Ishikawa (cell line): Measurements from ENCODE around the gene SERPINE3.

Experiments used
- CEBPB ChIP-seq: IDR thresholded peaks from 2 replicates; pipeline ENCODE4 v1.6.1; 2012
- CREB1 ChIP-seq: IDR thresholded peaks from 2 replicates; pipeline ENCODE4 v1.6.1; 2012; ENCODE audit warnings: low read depth
- EGR1 ChIP-seq: IDR thresholded peaks from 2 replicates; pipeline ENCODE4 v1.6.1; 2012
- EP300 ChIP-seq: IDR thresholded peaks from 2 replicates; pipeline ENCODE4 v1.6.1; 2012; ENCODE audit warnings: borderline replicate concordance
- FOXM1 ChIP-seq: IDR thresholded peaks from 2 replicates; pipeline ENCODE4 v1.6.1; 2012; ENCODE audit warnings: low read depth, borderline replicate concordance
- NFIC ChIP-seq: IDR thresholded peaks from 2 replicates; pipeline ENCODE4 v1.6.1; 2012
- RAD21 ChIP-seq: IDR thresholded peaks from 2 replicates; pipeline ENCODE4 v1.6.1; 2012; ENCODE audit warnings: low read depth
- TAF1 ChIP-seq: IDR thresholded peaks from 2 replicates; pipeline ENCODE4 v1.6.1; 2012; ENCODE audit warnings: low read depth, mild to moderate bottlenecking
- TCF12 ChIP-seq: IDR thresholded peaks from 2 replicates; pipeline ENCODE4 v1.6.1; 2012; ENCODE audit warnings: low read depth
- TEAD4 ChIP-seq: IDR thresholded peaks from 2 replicates; pipeline ENCODE4 v1.6.1; 2012
- USF1 ChIP-seq: IDR thresholded peaks from 2 replicates; pipeline ENCODE4 v1.6.1; 2012
- YY1 ChIP-seq: IDR thresholded peaks from 2 replicates; pipeline ENCODE4 v1.6.1; 2012; ENCODE audit warnings: low read depth
- ZBTB7A ChIP-seq: IDR thresholded peaks from 2 replicates; pipeline ENCODE4 v1.6.1; 2012; ENCODE audit warnings: low read depth
- TF ChIP-seq, protein P1 (sequence below): IDR thresholded peaks from 2 replicates; pipeline ENCODE4 v1.6.1; 2012
- TF ChIP-seq, protein P2 (sequence below): IDR thresholded peaks from 2 replicates; pipeline ENCODE4 v1.6.1; 2012; ENCODE audit warnings: low read depth, mild to moderate bottlenecking

Gene SERPINE3

GRCh38 chr13:51326777-51327176 lies 12.7 kb upstream of the SERPINE3 start:
- no peak for TF ChIP-seq EP300
- TF ChIP-seq NFIC = no peak
- TF ChIP-seq, protein P1, sequence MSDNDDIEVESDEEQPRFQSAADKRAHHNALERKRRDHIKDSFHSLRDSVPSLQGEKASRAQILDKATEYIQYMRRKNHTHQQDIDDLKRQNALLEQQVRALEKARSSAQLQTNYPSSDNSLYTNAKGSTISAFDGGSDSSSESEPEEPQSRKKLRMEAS = no peak
- no peak for TF ChIP-seq CREB1
- TF ChIP-seq ZBTB7A = no peak
- no peak for TF ChIP-seq YY1
- TF ChIP-seq FOXM1 = no peak
- TF ChIP-seq TCF12 = no peak
- TF ChIP-seq, protein P2, sequence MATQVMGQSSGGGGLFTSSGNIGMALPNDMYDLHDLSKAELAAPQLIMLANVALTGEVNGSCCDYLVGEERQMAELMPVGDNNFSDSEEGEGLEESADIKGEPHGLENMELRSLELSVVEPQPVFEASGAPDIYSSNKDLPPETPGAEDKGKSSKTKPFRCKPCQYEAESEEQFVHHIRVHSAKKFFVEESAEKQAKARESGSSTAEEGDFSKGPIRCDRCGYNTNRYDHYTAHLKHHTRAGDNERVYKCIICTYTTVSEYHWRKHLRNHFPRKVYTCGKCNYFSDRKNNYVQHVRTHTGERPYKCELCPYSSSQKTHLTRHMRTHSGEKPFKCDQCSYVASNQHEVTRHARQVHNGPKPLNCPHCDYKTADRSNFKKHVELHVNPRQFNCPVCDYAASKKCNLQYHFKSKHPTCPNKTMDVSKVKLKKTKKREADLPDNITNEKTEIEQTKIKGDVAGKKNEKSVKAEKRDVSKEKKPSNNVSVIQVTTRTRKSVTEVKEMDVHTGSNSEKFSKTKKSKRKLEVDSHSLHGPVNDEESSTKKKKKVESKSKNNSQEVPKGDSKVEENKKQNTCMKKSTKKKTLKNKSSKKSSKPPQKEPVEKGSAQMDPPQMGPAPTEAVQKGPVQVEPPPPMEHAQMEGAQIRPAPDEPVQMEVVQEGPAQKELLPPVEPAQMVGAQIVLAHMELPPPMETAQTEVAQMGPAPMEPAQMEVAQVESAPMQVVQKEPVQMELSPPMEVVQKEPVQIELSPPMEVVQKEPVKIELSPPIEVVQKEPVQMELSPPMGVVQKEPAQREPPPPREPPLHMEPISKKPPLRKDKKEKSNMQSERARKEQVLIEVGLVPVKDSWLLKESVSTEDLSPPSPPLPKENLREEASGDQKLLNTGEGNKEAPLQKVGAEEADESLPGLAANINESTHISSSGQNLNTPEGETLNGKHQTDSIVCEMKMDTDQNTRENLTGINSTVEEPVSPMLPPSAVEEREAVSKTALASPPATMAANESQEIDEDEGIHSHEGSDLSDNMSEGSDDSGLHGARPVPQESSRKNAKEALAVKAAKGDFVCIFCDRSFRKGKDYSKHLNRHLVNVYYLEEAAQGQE = no peak
- no peak for TF ChIP-seq TEAD4
- no peak for TF ChIP-seq EGR1
- TF ChIP-seq TAF1 = no peak

- TF ChIP-seq EP300 (no peak), NFIC (no peak), CREB1 (no peak), YY1 (no peak), TAF1 (no peak), ZBTB7A (no peak), EGR1 (no peak), USF1 (no peak), FOXM1 (no peak)
- TF ChIP-seq, protein P2 = no peak
- TF ChIP-seq, protein P1 = no peak
Observed at GRCh38 chr13:51327961-51328360, 11.5 kb upstream of the SERPINE3 start.

DNA sequence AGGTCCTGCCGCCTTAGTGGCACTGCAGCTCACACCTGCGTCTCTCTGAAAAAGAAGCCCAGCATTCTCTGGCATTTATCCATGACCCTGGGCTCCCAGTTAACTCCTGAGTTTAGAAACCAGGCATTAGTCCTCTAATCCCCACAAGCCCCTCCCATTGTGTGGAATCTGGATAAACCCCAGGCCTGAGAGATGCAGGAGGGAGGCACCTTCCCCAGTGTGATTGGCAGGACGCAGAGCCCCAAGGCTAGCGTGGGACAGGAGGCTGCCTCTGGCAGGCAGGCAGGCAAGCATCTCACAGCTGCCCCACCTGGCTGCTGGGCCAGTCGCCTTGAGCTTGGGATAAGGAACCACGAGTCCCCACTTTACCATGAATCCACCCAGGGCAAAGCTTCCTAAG lies 11.0 kb upstream of the SERPINE3 start:
- TF ChIP-seq FOXM1 = no peak
- no peak for TF ChIP-seq NFIC
- no peak for TF ChIP-seq CEBPB
- TF ChIP-seq RAD21 = no peak
- no peak for TF ChIP-seq TEAD4
- TF ChIP-seq ZBTB7A = no peak
- TF ChIP-seq YY1 = no peak
- TF ChIP-seq TCF12 = no peak
- no peak for TF ChIP-seq EP300
- no peak for TF ChIP-seq USF1
- no peak for TF ChIP-seq CREB1
- TF ChIP-seq, protein P1 = no peak
- TF ChIP-seq TAF1 = no peak

GRCh38 chr13:51329606-51330005 lies 9.9 kb upstream of the SERPINE3 start:
- TF ChIP-seq TEAD4 = no peak
- no peak for TF ChIP-seq USF1
- no peak for TF ChIP-seq CREB1
- TF ChIP-seq FOXM1 = no peak
- TF ChIP-seq EP300 = no peak
- no peak for TF ChIP-seq EGR1
- TF ChIP-seq YY1 = no peak
- TF ChIP-seq CEBPB = no peak
- TF ChIP-seq, protein P2 = no peak
- no peak for TF ChIP-seq TCF12
- TF ChIP-seq RAD21 = no peak
- TF ChIP-seq TAF1 = no peak
- TF ChIP-seq, protein P1 = no peak
- TF ChIP-seq ZBTB7A = no peak
- TF ChIP-seq NFIC = no peak
